IMR-90 (cell line): ENCODE results near the gene SLC15A1. TPM values are rescaled to one million over a fixed set of nuclear protein-coding genes. Genes with fewer than 3 reads are reported as not detected.

Experiments used
- ATAC-seq: fragments of 200-7000 bp; cut with Tn5 transposase; 2 replicates; pipeline ENCODE4 v1.9.1; 2020; ENCODE audit warnings: low read depth, mild to moderate bottlenecking, moderate library complexity
- BruUV-seq: library from RNA; stranded (reverse); fragments of 400-500 nt; replicated peaks from 2 replicates; lab custom pipeline; 2021; lab: Mats Ljungman, UMichigan
- CTCF ChIA-PET: fragments of 300-600 bp; formaldehyde crosslinking; extraction: SDS; loops from one replicate; lab custom pipeline; 2021; ENCODE audit warnings: antibody characterized with exemption; lab: Yijun Ruan, JAX
- POLR2A ChIA-PET: fragments of 300-600 bp; sonication (Branson Sonifier 250); formaldehyde crosslinking; loops from one replicate; lab custom pipeline; 2022; ENCODE audit warnings: antibody characterized with exemption; ENCODE audit not compliant: unreplicated experiment; lab: Charles Lee
- DNase-seq: peaks from one replicate; pipeline ENCODE4 v3.0.0; 2013
- H2AFZ ChIP-seq: replicated peaks from 2 replicates; pipeline ENCODE3; 2013; ENCODE audit warnings: low read length, mild to moderate bottlenecking; ENCODE audit not compliant: poor library complexity
- H2AK5ac ChIP-seq: 2 replicates; pipeline ENCODE4 v1.6.1; 2013; ENCODE audit warnings: low read depth, low read length, inconsistent platforms
- H2AK9ac ChIP-seq: replicated peaks from 2 replicates; pipeline ENCODE3; 2013; ENCODE audit warnings: mild to moderate bottlenecking, low read depth, low read length, moderate library complexity; ENCODE audit not compliant: poor library complexity
- H2BK120ac ChIP-seq: 2 replicates; pipeline ENCODE4 v1.6.1; 2013; ENCODE audit warnings: low read depth, low read length, inconsistent platforms
- H2BK15ac ChIP-seq: 3 replicates; pipeline ENCODE4 v1.6.1; 2013; ENCODE audit warnings: low read depth, low read length, inconsistent platforms
- H2BK20ac ChIP-seq: 2 replicates; pipeline ENCODE4 v1.6.1; 2013; ENCODE audit warnings: low read depth, mild to moderate bottlenecking, inconsistent platforms, low read length, moderate library complexity
- H2BK5ac ChIP-seq: 2 replicates; pipeline ENCODE4 v1.6.1; 2013; ENCODE audit warnings: mild to moderate bottlenecking, low read depth, low read length, inconsistent platforms; ENCODE audit not compliant: poor library complexity, severe bottlenecking
- H3K14ac ChIP-seq: replicated peaks from 2 replicates; pipeline ENCODE4 v1.6.1; 2013; ENCODE audit warnings: low read depth, low read length, inconsistent platforms
- H3K18ac ChIP-seq: 2 replicates; pipeline ENCODE4 v1.6.1; 2013; ENCODE audit warnings: low read depth, low read length, control low read depth
- H3K23ac ChIP-seq: 2 replicates; pipeline ENCODE4 v1.6.1; 2013; ENCODE audit warnings: low read depth, low read length, inconsistent platforms
- H3K27ac ChIP-seq: 2 replicates; pipeline ENCODE4 v1.5.1; 2013; ENCODE audit warnings: mild to moderate bottlenecking, control low read depth, low read length; ENCODE audit not compliant: insufficient read depth
- H3K27me3 ChIP-seq: 2 replicates; pipeline ENCODE4 v1.6.1; 2013; ENCODE audit warnings: low read length; ENCODE audit not compliant: control insufficient read depth, insufficient read depth
- H3K36me3 ChIP-seq: 2 replicates; pipeline ENCODE4 v1.6.1; 2013; ENCODE audit warnings: low read length, mixed read lengths; ENCODE audit not compliant: control insufficient read depth, insufficient read depth
- H3K4ac ChIP-seq: 2 replicates; pipeline ENCODE4 v1.6.1; 2013; ENCODE audit warnings: low read depth, low read length, inconsistent platforms
- H3K4me1 ChIP-seq: 2 replicates; pipeline ENCODE4 v1.6.1; 2013; ENCODE audit warnings: low read length, mixed read lengths; ENCODE audit not compliant: control insufficient read depth, insufficient read depth
- H3K4me2 ChIP-seq: 2 replicates; pipeline ENCODE4 v1.6.1; 2013; ENCODE audit warnings: low read depth, mild to moderate bottlenecking, control low read depth, low read length, moderate library complexity
- H3K4me3 ChIP-seq: 2 replicates; pipeline ENCODE4 v1.5.1; 2013; ENCODE audit warnings: low read depth, mild to moderate bottlenecking, control low read depth, low read length, moderate library complexity; ENCODE audit not compliant: insufficient read depth
- H3K56ac ChIP-seq: 2 replicates; pipeline ENCODE4 v1.6.1; 2013; ENCODE audit warnings: low read length, inconsistent platforms; ENCODE audit not compliant: insufficient read depth; ENCODE audit errors: extremely low read depth
- H3K79me1 ChIP-seq, 2 experiments: 2 replicates each; pipeline ENCODE4 v1.6.1; 2013; ENCODE audit warnings: low read length in 2 of 2, inconsistent platforms in 1 of 2, low read depth in 1 of 2
- H3K9ac ChIP-seq: 2 replicates; pipeline ENCODE4 v1.6.1; 2013; ENCODE audit warnings: low read depth, low read length, control low read depth
- H3K9me1 ChIP-seq: 2 replicates; pipeline ENCODE4 v1.6.1; 2013; ENCODE audit warnings: low read length, inconsistent platforms; ENCODE audit not compliant: insufficient read depth
- H3K9me3 ChIP-seq: 2 replicates; pipeline ENCODE4 v1.6.1; 2013; ENCODE audit warnings: low read length; ENCODE audit not compliant: control insufficient read depth, insufficient read depth
- H4K20me1 ChIP-seq: 2 replicates; pipeline ENCODE4 v1.6.1; 2013; ENCODE audit warnings: low read length, inconsistent platforms; ENCODE audit not compliant: insufficient read depth
- H4K5ac ChIP-seq: 2 replicates; pipeline ENCODE4 v1.6.1; 2013; ENCODE audit warnings: mild to moderate bottlenecking, low read depth, low read length, control low read depth
- H4K8ac ChIP-seq, 2 experiments: 2 replicates each; pipeline ENCODE4 v1.6.1; 2013; ENCODE audit warnings: low read depth in 2 of 2, low read length in 2 of 2, control low read depth in 1 of 2, inconsistent platforms in 1 of 2
- H4K91ac ChIP-seq: 2 replicates; pipeline ENCODE4 v1.6.1; 2013; ENCODE audit warnings: low read depth, low read length, inconsistent platforms; ENCODE audit not compliant: insufficient read depth
- MAFK ChIP-seq: IDR thresholded peaks from 2 replicates; pipeline ENCODE4 v1.6.1; 2012; ENCODE audit warnings: low read depth, low read length, improper control_type of control experiment
- SMC3 ChIP-seq: fragments of 150-350 bp; IDR thresholded peaks from 2 replicates; pipeline ENCODE4 v1.6.1; 2016; ENCODE audit warnings: low read depth, mild to moderate bottlenecking, antibody characterized with exemption, low read length, moderate library complexity
- WGBS, 2 experiments: methylation state at CpG; one replicate each; pipeline versions ENCODE4 v1.1.5 to v1.1.7; 2013; ENCODE audit warnings: missing lambda C conversion rate in 2 of 2; ENCODE audit not compliant: insufficient read length in 1 of 2; ENCODE audit errors: extremely low coverage in 2 of 2; 5-methylcytosine and 5-hydroxymethylcytosine counted together
- dilution Hi-C: fragments of 300-500 bp; cut with HindIII; formaldehyde crosslinking; loops from one replicate; pipeline ENCODE4 v1.14.3; 2018; ENCODE audit warnings: low sequenced_read_pairs; ENCODE audit not compliant: unreplicated experiment
- in situ Hi-C: fragments of 300-500 bp; cut with MboI; formaldehyde crosslinking; loops from 3 replicates; pipeline ENCODE4 v1.14.3; 2019; ENCODE audit warnings: low sequenced_read_pairs, inconsistent platforms, mixed read lengths
- intact Hi-C: fragments of 100-400 bp; cut with micrococcal nuclease; formaldehyde crosslinking; loops from 2 replicates; pipeline ENCODE4 v1.10.0; 2022
- polyA plus RNA-seq, 3 experiments: library from polyadenylated mRNA; depleted of rRNA; stranded (reverse); fragments of >200 nt; gene quantifications; 2 replicates each; pipeline ENCODE4 v1.2.3, GENCODE V29; 2012; ENCODE audit warnings: low replicate concordance in 1 of 3
- total RNA-seq: library from RNA; depleted of rRNA; stranded (reverse); fragments of >200 nt; gene quantifications from 2 replicates; pipeline ENCODE4 v1.2.3, GENCODE V29; 2012

SLC15A1 gene
- total and polyA plus RNA-seq, 2 of the 4 experiments (the other 2 are of a cell fraction): not detected

DNA sequence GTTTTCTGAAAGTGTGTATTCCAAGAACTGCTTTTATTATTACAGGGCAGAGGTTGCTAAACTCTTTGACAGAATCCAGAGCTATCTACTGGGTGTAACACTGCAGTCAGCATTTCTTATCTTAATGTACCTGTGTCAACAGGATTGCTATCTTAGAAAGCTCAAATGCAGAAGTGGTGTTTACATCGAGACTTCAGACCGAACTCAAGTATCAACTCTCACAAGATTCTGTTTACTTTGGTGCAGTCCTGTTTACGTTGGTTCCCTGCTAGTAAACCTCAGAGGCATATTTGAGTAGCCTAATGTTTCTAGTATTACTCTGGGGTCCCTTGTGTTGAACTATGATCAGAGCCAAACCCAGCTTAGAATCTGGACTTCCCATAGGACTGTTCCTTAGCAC is 20.5 kb downstream of the SLC15A1 start:
- DNase-seq: no peak
- TF ChIP-seq MAFK: 0 out of 2 replicates have a peak, but pooled peaks have one; percentile 28
- no peak for TF ChIP-seq SMC3
- CTCF ChIA-PET: no interaction called here
- H3K56ac ChIP-seq: no peak overlapping the region
- H3K4me1 ChIP-seq: no peaks in the 10 kb centered on the region
- H3K4me2 ChIP-seq: no peak overlapping the region
- no peak overlapping the region for H3K4me3 ChIP-seq
- H4K20me1 ChIP-seq: no peaks in the 10 kb centered on the region
- H3K27ac ChIP-seq: no peak overlapping the region
- H2BK120ac ChIP-seq: no peak overlapping the region
- H3K79me1 ChIP-seq: no peaks in the 10 kb centered on the region
- no peak overlapping the region for H2BK20ac ChIP-seq
- intact Hi-C loops (no loop called here), in situ Hi-C loops (no loop called here), dilution Hi-C loops (no loop called here)
- H3K18ac ChIP-seq: no peak overlapping the region
- no TSS peak for BruUV-seq
- no peaks in the 10 kb centered on the region for H3K9me3 ChIP-seq
- peak; percentile 27 for ATAC-seq
- POLR2A ChIA-PET: no interaction called here
- no peak overlapping the region for H2AK5ac ChIP-seq
- H3K9ac ChIP-seq: no peak overlapping the region
- H3K4ac ChIP-seq: no peak overlapping the region
- H2AFZ ChIP-seq: no peak overlapping the region
- H4K91ac ChIP-seq: no peak overlapping the region
- no peak overlapping the region for H4K8ac ChIP-seq
- no peak overlapping the region for H2BK5ac ChIP-seq
- no peak overlapping the region for H3K14ac ChIP-seq
- H3K23ac ChIP-seq: no peak overlapping the region
- no peak overlapping the region for H2BK15ac ChIP-seq
- no peaks in the 10 kb centered on the region for H3K9me1 ChIP-seq
- no peaks in the 10 kb centered on the region for H3K36me3 ChIP-seq
- no peak overlapping the region for H4K5ac ChIP-seq
- H3K27me3 ChIP-seq: peaks cover 18% of the 10 kb centered on the region
- no peak overlapping the region for H2AK9ac ChIP-seq
- no CpG with 5 or more reads among the region's 3 CpGs for WGBS, 2 experiments
